ENCODE measurements around the gene PALLD. TPM values are rescaled to one million over a fixed set of nuclear protein-coding genes. Genes with fewer than 3 reads are reported as not detected.

The PALLD gene
- polyA plus RNA-seq, 3 donors: 6.1 to 11.8 (median 9.9) TPM

- Histone ChIP-seq H3K4me1 (ENCODE audit: control insufficient read depth in 1 of 2, insufficient read depth in 2 of 2, low read length in 2 of 2) (no peaks in the 10 kb centered on the region), H4K20me1 (ENCODE audit: insufficient read depth, low read length) (no peaks in the 10 kb centered on the region), H2AFZ (ENCODE audit: insufficient read depth, low read depth, low read length, poor library complexity, severe bottlenecking) (no peak overlapping the region), H3K4me2 (replicated peaks; ENCODE audit: extremely low read depth, low read length, poor library complexity, severe bottlenecking) (no peak overlapping the region), H3K9ac (ENCODE audit: insufficient read depth, low read length, poor library complexity, severe bottlenecking) (no peak overlapping the region), H3K36me3 (replicated peaks in 1 of 2; ENCODE audit: control insufficient read depth in 1 of 2, insufficient read depth in 2 of 2, low read length in 2 of 2) (no peaks in the 10 kb centered on the region), H3K4me3 (replicated peaks in 1 of 3; ENCODE audit: low read depth in 2 of 3, low read length in 3 of 3) (no peak overlapping the region), H3K27ac (ENCODE audit: low read depth in 1 of 2, low read length in 2 of 2) (no peak overlapping the region), H3K79me2 (ENCODE audit: insufficient read depth, low read length) (no peaks in the 10 kb centered on the region), H3K9me3 (replicated peaks in 1 of 2; ENCODE audit: control insufficient read depth in 1 of 2, insufficient read depth in 1 of 2, low read length in 2 of 2) (no peaks in the 10 kb centered on the region), H3K27me3 (ENCODE audit: control insufficient read depth in 2 of 2, insufficient read depth in 2 of 2, low read length in 2 of 2) (no peaks in the 10 kb centered on the region)
- DNase-seq: no peak
- Mint-ChIP-seq H3K27me3 (ENCODE audit: low read depth in 3 of 3) (no peaks in the 10 kb centered on the region), H3K4me3 (no peak overlapping the region), H3K4me1 (no peaks in the 10 kb centered on the region), H3K9me3 (no peaks in the 10 kb centered on the region), H3K27ac (no peak overlapping the region), H3K36me3 (no peaks in the 10 kb centered on the region)
- no CpG with 5 or more reads among the region's 2 CpGs for WGBS (ENCODE audit: insufficient coverage)
- no peak for TF ChIP-seq CTCF (IDR thresholded peaks at IDR 0.05)
- intact Hi-C loops (cut with micrococcal nuclease): loop anchor here in 1 of 2 donors (10.0 kb wide), 1 partner anchor 399 kb away; no protein-coding TSS in a partner anchor
Observed at GRCh38 chr4:168914095-168914494, 417.2 kb downstream of the PALLD start.

GRCh38 chr4:168917138-168917779 is 420.4 kb downstream of the PALLD start:
- H3K4me1 Mint-ChIP-seq: no peaks in the 10 kb centered on the region
- no peaks in the 10 kb centered on the region for H3K9me3 ChIP-seq (replicated peaks in 1 of 2; ENCODE audit: control insufficient read depth in 1 of 2, insufficient read depth in 1 of 2, low read length in 2 of 2)
- H3K9ac ChIP-seq (ENCODE audit: insufficient read depth, low read length, poor library complexity, severe bottlenecking): no peak overlapping the region
- no peak overlapping the region for H3K4me2 ChIP-seq (replicated peaks; ENCODE audit: extremely low read depth, low read length, poor library complexity, severe bottlenecking)
- TF ChIP-seq CTCF (IDR thresholded peaks at IDR 0.05): peak; percentile 72
- H3K4me3 ChIP-seq (replicated peaks in 1 of 3; ENCODE audit: low read depth in 2 of 3, low read length in 3 of 3): no peak overlapping the region
- 100% methylated on average over 5 of the region's 8 CpGs for WGBS (ENCODE audit: insufficient coverage)
- no peaks in the 10 kb centered on the region for H4K20me1 ChIP-seq (ENCODE audit: insufficient read depth, low read length)
- peak; percentile 30 to 48 (median 32) for DNase-seq
- no peaks in the 10 kb centered on the region for H3K4me1 ChIP-seq (ENCODE audit: control insufficient read depth in 1 of 2, insufficient read depth in 2 of 2, low read length in 2 of 2)
- H3K27me3 Mint-ChIP-seq (ENCODE audit: low read depth in 3 of 3): no peaks in the 10 kb centered on the region
- no peak overlapping the region for H3K27ac Mint-ChIP-seq
- H3K4me3 Mint-ChIP-seq: no peak overlapping the region
- no peaks in the 10 kb centered on the region for H3K9me3 Mint-ChIP-seq
- no peaks in the 10 kb centered on the region for H3K36me3 ChIP-seq (replicated peaks in 1 of 2; ENCODE audit: control insufficient read depth in 1 of 2, insufficient read depth in 2 of 2, low read length in 2 of 2)
- intact Hi-C loops (cut with micrococcal nuclease): loop anchor here in 1 of 2 donors (10.0 kb wide), 1 partner anchor 402 kb away; no protein-coding TSS in a partner anchor
- H3K79me2 ChIP-seq (ENCODE audit: insufficient read depth, low read length): no peaks in the 10 kb centered on the region
- no peaks in the 10 kb centered on the region for H3K36me3 Mint-ChIP-seq
- H3K27ac ChIP-seq (ENCODE audit: low read depth in 1 of 2, low read length in 2 of 2): no peak overlapping the region
- no peak overlapping the region for H2AFZ ChIP-seq (ENCODE audit: insufficient read depth, low read depth, low read length, poor library complexity, severe bottlenecking)
- no peaks in the 10 kb centered on the region for H3K27me3 ChIP-seq (ENCODE audit: control insufficient read depth in 2 of 2, insufficient read depth in 2 of 2, low read length in 2 of 2)

Data from CD14-positive monocyte (primary cell).